HEK293 (cell line): ENCODE measurements around the gene PDE6H.

Experiments
- CTCF ChIP-seq: fragments of 450-650 bp; formaldehyde crosslinking; IDR thresholded peaks from 2 replicates; pipeline ENCODE4 v1.5.1; 2016; ENCODE audit warnings: missing biosample characterization, missing genetic modification characterization
- ZBTB1 ChIP-seq: fragments of 450-650 bp; formaldehyde crosslinking; IDR thresholded peaks from 2 replicates; pipeline ENCODE4 v1.5.1; 2016; ENCODE audit warnings: missing biosample characterization, missing genetic modification characterization
- ZNF423 ChIP-seq: fragments of 450-650 bp; formaldehyde crosslinking; IDR thresholded peaks from 2 replicates; pipeline ENCODE4 v1.5.1; 2016; ENCODE audit warnings: missing biosample characterization, missing genetic modification characterization
- ZNF488 ChIP-seq: fragments of 450-650 bp; formaldehyde crosslinking; IDR thresholded peaks from 2 replicates; pipeline ENCODE4 v1.5.1; 2016; ENCODE audit warnings: missing biosample characterization, missing genetic modification characterization
- ZNF658 ChIP-seq: fragments of 450-650 bp; formaldehyde crosslinking; IDR thresholded peaks from 2 replicates; pipeline ENCODE4; 2016; ENCODE audit warnings: missing biosample characterization, missing genetic modification characterization

GRCh38 chr12:14957551-14958168, 15.2 kb upstream of the PDE6H start:
- no peak for TF ChIP-seq ZNF488 (tag by site-specific recombination)
- no peak for TF ChIP-seq ZNF658 (tag by site-specific recombination)
- no peak for TF ChIP-seq ZBTB1 (tag by site-specific recombination)
- TF ChIP-seq CTCF (tag by site-specific recombination) = no peak
- no peak for TF ChIP-seq ZNF423 (tag by site-specific recombination)
